K562 (cell line): ENCODE measurements around the gene OR8G5. TPM values are rescaled to one million over a fixed set of nuclear protein-coding genes. Genes with fewer than 3 reads are reported as not detected.

Experiments
- CREM ChIP-seq: IDR thresholded peaks from 2 replicates; pipeline ENCODE4 v1.6.1; 2014; ENCODE audit warnings: antibody characterized with exemption, low read depth
- JUND ChIP-seq, 2 experiments: IDR thresholded peaks; 2 replicates in 1 of 2; 3 replicates in 1 of 2; pipeline ENCODE4 v1.6.1; 2011; ENCODE audit warnings: borderline replicate concordance in 2 of 2, low read depth in 2 of 2, low read length in 2 of 2, improper control_type of control experiment in 1 of 2, missing biosample characterization in 1 of 2, missing genetic modification characterization in 1 of 2, missing genetic modification reagents in 1 of 2
- NFE2 ChIP-seq: IDR thresholded peaks from 2 replicates; pipeline ENCODE4 v1.6.1; 2014; ENCODE audit warnings: antibody characterized with exemption, low read depth
- NR2C1 ChIP-seq, 2 experiments: fragments of 450-650 bp; IDR thresholded peaks; 2 replicates each; pipeline ENCODE4 v1.6.1; 2017; ENCODE audit warnings: mild to moderate bottlenecking in 2 of 2, antibody characterized with exemption in 1 of 2, inconsistent platforms in 1 of 2, missing compliant biosample characterization in 1 of 2, missing genetic modification characterization in 1 of 2
- ZBTB33 ChIP-seq: sonication (generic); formaldehyde crosslinking; IDR thresholded peaks from 2 replicates; pipeline ENCODE4 v1.8.1; 2023; ENCODE audit warnings: mild to moderate bottlenecking, missing genetic modification reagents
- ZNF3 ChIP-seq: fragments of 250-450 bp; sonication (Bioruptor Pico); IDR thresholded peaks from 2 replicates; pipeline ENCODE4 v1.5.0; 2021; ENCODE audit warnings: mild to moderate bottlenecking, moderate library complexity
- polyA plus RNA-seq, 8 experiments: library from polyadenylated mRNA; depleted of rRNA in 4 of 8; stranded (reverse) in 5 of 8; unstranded in 3 of 8; fragments of >200 nt; fragmentation: Nextera tagmentation in 2 of 8; fragmentation: Illumina TruSeq in 1 of 8; extraction: Ambion mirVana in 2 of 8; extraction: Trizol in 1 of 8; gene quantifications; 2 replicates each; pipeline versions ENCODE4 v1.2.1 to v1.2.3, GENCODE V29; 2011 to 2014; ENCODE audit warnings: inconsistent platforms in 1 of 8, missing spikeins in 1 of 8
- total RNA-seq, 7 experiments: library from RNA; depleted of rRNA in 6 of 7; stranded (reverse); fragments of >200 nt in 6 of 7; fragmentation: Illumina TruSeq in 2 of 7; extraction: Trizol in 2 of 7; gene quantifications; 2 replicates each; pipeline versions ENCODE4 v1.2.1 to v1.2.3, GENCODE V29; 2011 to 2021; ENCODE audit warnings: low replicate concordance in 1 of 7
- TF ChIP-seq, protein P1 (sequence below), 2 experiments: fragments of 450-650 bp in 1 of 2; sonication (generic) in 1 of 2; formaldehyde crosslinking in 1 of 2; IDR thresholded peaks in 1 of 2; conservative IDR thresholded peaks in 1 of 2; 2 replicates each; pipeline versions ENCODE4 v1.6.1 to v1.8.1; 2016 to 2023; ENCODE audit warnings: mild to moderate bottlenecking in 2 of 2, moderate library complexity in 2 of 2, inconsistent platforms in 1 of 2, missing genetic modification reagents in 1 of 2
- TF ChIP-seq, protein P2 (sequence below): fragments of 250-450 bp; sonication (Bioruptor Pico); IDR thresholded peaks from 2 replicates; pipeline ENCODE4 v1.4.0; 2020; ENCODE audit warnings: mild to moderate bottlenecking, moderate library complexity
- TF ChIP-seq, protein P3 (sequence below): sonication (generic); formaldehyde crosslinking; IDR thresholded peaks from 2 replicates; pipeline ENCODE4 v1.8.0; 2023; ENCODE audit warnings: mild to moderate bottlenecking, missing genetic modification reagents
- TF ChIP-seq, protein P4 (sequence below): fragments of 450-650 bp; IDR thresholded peaks from 2 replicates; pipeline ENCODE4 v1.6.1; 2016; ENCODE audit warnings: mild to moderate bottlenecking

Gene OR8G5
- total and polyA plus RNA-seq, 9 of the 15 experiments (the other 6 are each of a cell fraction or from before 2014, with no cell fraction given): 0.18 to 3.8 (median 1.7) TPM

GRCh38 chr11:124238512-124238911 is 17.7 kb upstream of the OR8G5 start (continued):
- TF ChIP-seq ZBTB33 (CRISPR knock-in tag) (no peak), NFE2 (peak; percentile 90), CREM (0 out of 2 replicates have a peak, but pooled peaks have one; percentile 23), NR2C1 (IDR thresholded peaks at IDR 0.05) (no peak), NR2C1 (tag; IDR thresholded peaks at IDR 0.05) (peak; percentile 45; the same call in 1 of the 2 replicates), ZNF3 (CRISPR knock-in tag) (no peak), JUND (IDR thresholded peaks at IDR 0.05; ENCODE audit: borderline replicate concordance, low read depth, low read length) (no peak), JUND (tag; IDR thresholded peaks at IDR 0.05; ENCODE audit: borderline replicate concordance, low read depth, low read length) (peak; percentile 50; the same call in 1 of the 3 replicates)
- TF ChIP-seq, protein P1, sequence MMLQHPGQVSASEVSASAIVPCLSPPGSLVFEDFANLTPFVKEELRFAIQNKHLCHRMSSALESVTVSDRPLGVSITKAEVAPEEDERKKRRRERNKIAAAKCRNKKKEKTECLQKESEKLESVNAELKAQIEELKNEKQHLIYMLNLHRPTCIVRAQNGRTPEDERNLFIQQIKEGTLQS (IDR thresholded peaks at IDR 0.05): peak; percentile 33; the same call in 1 of the 2 replicates
- TF ChIP-seq, protein P1 (CRISPR knock-in tag; conservative IDR thresholded peaks at IDR 0.05): no peak
- TF ChIP-seq, protein P2, sequence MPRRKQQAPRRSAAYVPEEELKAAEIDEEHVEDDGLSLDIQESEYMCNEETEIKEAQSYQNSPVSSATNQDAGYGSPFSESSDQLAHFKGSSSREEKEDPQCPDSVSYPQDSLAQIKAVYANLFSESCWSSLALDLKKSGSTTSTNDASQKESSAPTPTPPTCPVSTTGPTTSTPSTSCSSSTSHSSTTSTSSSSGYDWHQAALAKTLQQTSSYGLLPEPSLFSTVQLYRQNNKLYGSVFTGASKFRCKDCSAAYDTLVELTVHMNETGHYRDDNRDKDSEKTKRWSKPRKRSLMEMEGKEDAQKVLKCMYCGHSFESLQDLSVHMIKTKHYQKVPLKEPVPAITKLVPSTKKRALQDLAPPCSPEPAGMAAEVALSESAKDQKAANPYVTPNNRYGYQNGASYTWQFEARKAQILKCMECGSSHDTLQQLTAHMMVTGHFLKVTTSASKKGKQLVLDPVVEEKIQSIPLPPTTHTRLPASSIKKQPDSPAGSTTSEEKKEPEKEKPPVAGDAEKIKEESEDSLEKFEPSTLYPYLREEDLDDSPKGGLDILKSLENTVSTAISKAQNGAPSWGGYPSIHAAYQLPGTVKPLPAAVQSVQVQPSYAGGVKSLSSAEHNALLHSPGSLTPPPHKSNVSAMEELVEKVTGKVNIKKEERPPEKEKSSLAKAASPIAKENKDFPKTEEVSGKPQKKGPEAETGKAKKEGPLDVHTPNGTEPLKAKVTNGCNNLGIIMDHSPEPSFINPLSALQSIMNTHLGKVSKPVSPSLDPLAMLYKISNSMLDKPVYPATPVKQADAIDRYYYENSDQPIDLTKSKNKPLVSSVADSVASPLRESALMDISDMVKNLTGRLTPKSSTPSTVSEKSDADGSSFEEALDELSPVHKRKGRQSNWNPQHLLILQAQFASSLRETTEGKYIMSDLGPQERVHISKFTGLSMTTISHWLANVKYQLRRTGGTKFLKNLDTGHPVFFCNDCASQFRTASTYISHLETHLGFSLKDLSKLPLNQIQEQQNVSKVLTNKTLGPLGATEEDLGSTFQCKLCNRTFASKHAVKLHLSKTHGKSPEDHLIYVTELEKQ (CRISPR knock-in tag): peak; percentile 67; the same call in 1 of the 2 replicates
- TF ChIP-seq, protein P3, sequence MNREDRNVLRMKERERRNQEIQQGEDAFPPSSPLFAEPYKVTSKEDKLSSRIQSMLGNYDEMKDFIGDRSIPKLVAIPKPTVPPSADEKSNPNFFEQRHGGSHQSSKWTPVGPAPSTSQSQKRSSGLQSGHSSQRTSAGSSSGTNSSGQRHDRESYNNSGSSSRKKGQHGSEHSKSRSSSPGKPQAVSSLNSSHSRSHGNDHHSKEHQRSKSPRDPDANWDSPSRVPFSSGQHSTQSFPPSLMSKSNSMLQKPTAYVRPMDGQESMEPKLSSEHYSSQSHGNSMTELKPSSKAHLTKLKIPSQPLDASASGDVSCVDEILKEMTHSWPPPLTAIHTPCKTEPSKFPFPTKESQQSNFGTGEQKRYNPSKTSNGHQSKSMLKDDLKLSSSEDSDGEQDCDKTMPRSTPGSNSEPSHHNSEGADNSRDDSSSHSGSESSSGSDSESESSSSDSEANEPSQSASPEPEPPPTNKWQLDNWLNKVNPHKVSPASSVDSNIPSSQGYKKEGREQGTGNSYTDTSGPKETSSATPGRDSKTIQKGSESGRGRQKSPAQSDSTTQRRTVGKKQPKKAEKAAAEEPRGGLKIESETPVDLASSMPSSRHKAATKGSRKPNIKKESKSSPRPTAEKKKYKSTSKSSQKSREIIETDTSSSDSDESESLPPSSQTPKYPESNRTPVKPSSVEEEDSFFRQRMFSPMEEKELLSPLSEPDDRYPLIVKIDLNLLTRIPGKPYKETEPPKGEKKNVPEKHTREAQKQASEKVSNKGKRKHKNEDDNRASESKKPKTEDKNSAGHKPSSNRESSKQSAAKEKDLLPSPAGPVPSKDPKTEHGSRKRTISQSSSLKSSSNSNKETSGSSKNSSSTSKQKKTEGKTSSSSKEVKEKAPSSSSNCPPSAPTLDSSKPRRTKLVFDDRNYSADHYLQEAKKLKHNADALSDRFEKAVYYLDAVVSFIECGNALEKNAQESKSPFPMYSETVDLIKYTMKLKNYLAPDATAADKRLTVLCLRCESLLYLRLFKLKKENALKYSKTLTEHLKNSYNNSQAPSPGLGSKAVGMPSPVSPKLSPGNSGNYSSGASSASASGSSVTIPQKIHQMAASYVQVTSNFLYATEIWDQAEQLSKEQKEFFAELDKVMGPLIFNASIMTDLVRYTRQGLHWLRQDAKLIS (CRISPR knock-in tag): no peak
- TF ChIP-seq, protein P4, sequence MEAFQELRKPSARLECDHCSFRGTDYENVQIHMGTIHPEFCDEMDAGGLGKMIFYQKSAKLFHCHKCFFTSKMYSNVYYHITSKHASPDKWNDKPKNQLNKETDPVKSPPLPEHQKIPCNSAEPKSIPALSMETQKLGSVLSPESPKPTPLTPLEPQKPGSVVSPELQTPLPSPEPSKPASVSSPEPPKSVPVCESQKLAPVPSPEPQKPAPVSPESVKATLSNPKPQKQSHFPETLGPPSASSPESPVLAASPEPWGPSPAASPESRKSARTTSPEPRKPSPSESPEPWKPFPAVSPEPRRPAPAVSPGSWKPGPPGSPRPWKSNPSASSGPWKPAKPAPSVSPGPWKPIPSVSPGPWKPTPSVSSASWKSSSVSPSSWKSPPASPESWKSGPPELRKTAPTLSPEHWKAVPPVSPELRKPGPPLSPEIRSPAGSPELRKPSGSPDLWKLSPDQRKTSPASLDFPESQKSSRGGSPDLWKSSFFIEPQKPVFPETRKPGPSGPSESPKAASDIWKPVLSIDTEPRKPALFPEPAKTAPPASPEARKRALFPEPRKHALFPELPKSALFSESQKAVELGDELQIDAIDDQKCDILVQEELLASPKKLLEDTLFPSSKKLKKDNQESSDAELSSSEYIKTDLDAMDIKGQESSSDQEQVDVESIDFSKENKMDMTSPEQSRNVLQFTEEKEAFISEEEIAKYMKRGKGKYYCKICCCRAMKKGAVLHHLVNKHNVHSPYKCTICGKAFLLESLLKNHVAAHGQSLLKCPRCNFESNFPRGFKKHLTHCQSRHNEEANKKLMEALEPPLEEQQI: peak; percentile 32; the same call in 1 of the 2 replicates
